Measurements from ENCODE around the gene NCK2. TPM values are rescaled to one million over a fixed set of nuclear protein-coding genes. Genes with fewer than 3 reads are reported as not detected.
A peak's percentile ranks its signal among the peaks of the same experiment; 100 is the strongest.

NCK2 gene
- total RNA-seq, 2 donors from 2014 or later = 41.0 to 50.0 TPM

- DNase-seq (ENCODE audit: low spot score) (no peak), ATAC-seq (ENCODE audit: insufficient number of reproducible peaks, low FRiP score, low read depth) (no peak)
- Histone ChIP-seq H3K36me3 (no peaks in the 10 kb centered on the region), H3K27ac (no peak overlapping the region), H3K9me3 (no peaks in the 10 kb centered on the region), H3K4me3 (no peak overlapping the region), H3K4me1 (ENCODE audit: control insufficient read depth in 1 of 2, low read depth in 2 of 2) (peaks cover 0 to 4% of the 10 kb centered on the region in 2 donors), H3K27me3 (replicated peaks; ENCODE audit: insufficient read depth) (no peaks in the 10 kb centered on the region)
- TF ChIP-seq CTCF (IDR thresholded peaks at IDR 0.05) = no peak
Observed at GRCh38 chr2:105731511-105731910, 13.2 kb upstream of the NCK2 start.

- Histone ChIP-seq H3K4me3 (no peak overlapping the region), H3K9me3 (no peaks in the 10 kb centered on the region), H3K4me1 (ENCODE audit: control insufficient read depth in 1 of 2, low read depth in 2 of 2) (peaks cover 0 to 4% of the 10 kb centered on the region in 2 donors), H3K36me3 (no peaks in the 10 kb centered on the region), H3K27me3 (replicated peaks; ENCODE audit: insufficient read depth) (no peaks in the 10 kb centered on the region), H3K27ac (no peak overlapping the region)
- no peak for TF ChIP-seq CTCF (IDR thresholded peaks at IDR 0.05)
- DNase-seq (ENCODE audit: low spot score) (no peak), ATAC-seq (ENCODE audit: insufficient number of reproducible peaks, low FRiP score, low read depth) (no peak)
Observed at GRCh38 chr2:105732101-105732500, 12.6 kb upstream of the NCK2 start.

- DNase-seq (ENCODE audit: low spot score) = no peak
- Histone ChIP-seq H3K4me1 (ENCODE audit: control insufficient read depth in 1 of 2, low read depth in 2 of 2) (peaks cover 0 to 4% of the 10 kb centered on the region in 2 donors), H3K36me3 (no peaks in the 10 kb centered on the region), H3K27me3 (replicated peaks; ENCODE audit: insufficient read depth) (no peaks in the 10 kb centered on the region), H3K27ac (no peak overlapping the region), H3K4me3 (no peak overlapping the region), H3K9me3 (no peaks in the 10 kb centered on the region)
- ATAC-seq (ENCODE audit: insufficient number of reproducible peaks, low FRiP score, low read depth) = no peak
- TF ChIP-seq CTCF (IDR thresholded peaks at IDR 0.05) = no peak
Observed at GRCh38 chr2:105732955-105733607, 11.6 kb upstream of the NCK2 start.

GRCh38 chr2:105733875-105734274 is 10.8 kb upstream of the NCK2 start:
- ATAC-seq (ENCODE audit: insufficient number of reproducible peaks, low FRiP score, low read depth) = no peak
- Histone ChIP-seq H3K9me3 (no peaks in the 10 kb centered on the region), H3K4me3 (no peak overlapping the region), H3K36me3 (no peaks in the 10 kb centered on the region), H3K27ac (no peak overlapping the region), H3K4me1 (ENCODE audit: control insufficient read depth in 1 of 2, low read depth in 2 of 2) (peaks cover 0 to 4% of the 10 kb centered on the region in 2 donors), H3K27me3 (replicated peaks; ENCODE audit: insufficient read depth) (no peaks in the 10 kb centered on the region)
- DNase-seq (ENCODE audit: low spot score) = no peak
- TF ChIP-seq CTCF (IDR thresholded peaks at IDR 0.05) = no peak

GRCh38 chr2:105734762-105735538 is 9.8 kb upstream of the NCK2 start:
- no peaks in the 10 kb centered on the region for H3K9me3 ChIP-seq
- peaks cover 0 to 4% of the 10 kb centered on the region in 2 donors for H3K4me1 ChIP-seq (ENCODE audit: control insufficient read depth in 1 of 2, low read depth in 2 of 2)
- no peak for DNase-seq (ENCODE audit: low spot score)
- H3K27ac ChIP-seq = peak overlapping the region in 1 of 2 donors; percentile 33
- no peak overlapping the region for H3K4me3 ChIP-seq
- no peaks in the 10 kb centered on the region for H3K36me3 ChIP-seq
- no peaks in the 10 kb centered on the region for H3K27me3 ChIP-seq (replicated peaks; ENCODE audit: insufficient read depth)
- ATAC-seq (ENCODE audit: insufficient number of reproducible peaks, low FRiP score, low read depth) = no peak
- no peak for TF ChIP-seq CTCF (IDR thresholded peaks at IDR 0.05)
